Gastrocnemius medialis (tissue), 4 donors: ENCODE data around the gene C18orf32. TPM values are rescaled to one million over a fixed set of nuclear protein-coding genes. Genes with fewer than 3 reads are reported as not detected.

Experiments used
- ATAC-seq, 2 donors: fragments of 150-250 bp; one replicate each; pipeline ENCODE4 v1.9.1; 2016
- DNase-seq, 2 donors: peaks; one replicate each; pipeline ENCODE4 v3.0.0-alpha.2; 2019
- H3K27ac ChIP-seq, 4 donors: fragments of 200-600 bp; sonication (generic); 1 replicate in 1 of 4; 2 replicates in 3 of 4; pipeline ENCODE4 v1.5.1; 2016 to 2018; ENCODE audit warnings: mild to moderate bottlenecking in 2 of 4, moderate library complexity in 1 of 4
- H3K27me3 ChIP-seq, 3 donors: fragments of 200-600 bp; sonication (generic) in 2 of 3; 1 replicate in 1 of 3; 2 replicates in 2 of 3; pipeline versions ENCODE4 v1.5.1 to v1.6.0; 2016 to 2019; ENCODE audit warnings: mild to moderate bottlenecking in 1 of 3, moderate library complexity in 1 of 3
- H3K36me3 ChIP-seq, 2 donors: fragments of 200-600 bp; sonication (generic) in 1 of 2; one replicate each; pipeline ENCODE4 v1.5.1; 2017 to 2018
- H3K4me1 ChIP-seq, 2 donors: fragments of 200-600 bp; sonication (generic) in 1 of 2; one replicate each; pipeline ENCODE4 v1.5.1; 2016 to 2017; ENCODE audit warnings: mild to moderate bottlenecking in 2 of 2
- H3K4me3 ChIP-seq, 4 donors: fragments of 200-600 bp; sonication (generic) in 3 of 4; 1 replicate in 1 of 4; 2 replicates in 3 of 4; pipeline ENCODE4 v1.5.1; 2016 to 2019; ENCODE audit warnings: mild to moderate bottlenecking in 2 of 4
- H3K9me3 ChIP-seq, 3 donors: fragments of 200-600 bp; sonication (generic) in 2 of 3; 1 replicate in 1 of 3; 2 replicates in 2 of 3; pipeline ENCODE4 v1.5.1; 2016 to 2019
- CTCF ChIP-seq, 5 experiments: fragments of 450-650 bp in 3 of 5; fragments of 200-600 bp in 2 of 5; sonication (generic) in 2 of 5; IDR thresholded peaks in 4 of 5; conservative IDR thresholded peaks in 1 of 5; 1 replicate in 4 of 5; 2 replicates in 1 of 5; pipeline ENCODE4 v1.5.1; 2016 to 2019; ENCODE audit warnings: antibody characterized with exemption in 5 of 5, mild to moderate bottlenecking in 3 of 5, moderate library complexity in 3 of 5
- POLR2A ChIP-seq, 2 donors: fragments of 450-650 bp; IDR thresholded peaks; one replicate each; pipeline ENCODE4 v1.6.1; 2017; ENCODE audit warnings: antibody characterized with exemption in 2 of 2, mild to moderate bottlenecking in 2 of 2, moderate library complexity in 2 of 2
- in situ Hi-C, 4 donors: fragments of 200-750 bp; cut with MboI; loops; one replicate each; pipeline versions ENCODE4 v1.15.0 to v1.8.0; 2017; ENCODE audit warnings: low sequenced_read_pairs in 4 of 4
- intact Hi-C: fragments of 100-400 bp; cut with DNase I; formaldehyde crosslinking; loops from one replicate; pipeline ENCODE4 v1.15.1; 2023; ENCODE audit warnings: low total_unique reads
- microRNA counts, 2 donors: library from miRNA; unstranded; fragments of <30 nt; microRNA quantifications; one replicate each; lab custom pipeline; 2016
- total RNA-seq, 4 donors: library from RNA; depleted of rRNA; stranded (reverse); fragments of >200 nt; gene quantifications; one replicate each; pipeline versions ENCODE4 v1.1.0 to v1.2.3, GENCODE V29; 2016

The C18orf32 gene
- total RNA-seq, 4 donors from 2014 or later = 14.0 to 28.2 (median 19.6) TPM

DNA sequence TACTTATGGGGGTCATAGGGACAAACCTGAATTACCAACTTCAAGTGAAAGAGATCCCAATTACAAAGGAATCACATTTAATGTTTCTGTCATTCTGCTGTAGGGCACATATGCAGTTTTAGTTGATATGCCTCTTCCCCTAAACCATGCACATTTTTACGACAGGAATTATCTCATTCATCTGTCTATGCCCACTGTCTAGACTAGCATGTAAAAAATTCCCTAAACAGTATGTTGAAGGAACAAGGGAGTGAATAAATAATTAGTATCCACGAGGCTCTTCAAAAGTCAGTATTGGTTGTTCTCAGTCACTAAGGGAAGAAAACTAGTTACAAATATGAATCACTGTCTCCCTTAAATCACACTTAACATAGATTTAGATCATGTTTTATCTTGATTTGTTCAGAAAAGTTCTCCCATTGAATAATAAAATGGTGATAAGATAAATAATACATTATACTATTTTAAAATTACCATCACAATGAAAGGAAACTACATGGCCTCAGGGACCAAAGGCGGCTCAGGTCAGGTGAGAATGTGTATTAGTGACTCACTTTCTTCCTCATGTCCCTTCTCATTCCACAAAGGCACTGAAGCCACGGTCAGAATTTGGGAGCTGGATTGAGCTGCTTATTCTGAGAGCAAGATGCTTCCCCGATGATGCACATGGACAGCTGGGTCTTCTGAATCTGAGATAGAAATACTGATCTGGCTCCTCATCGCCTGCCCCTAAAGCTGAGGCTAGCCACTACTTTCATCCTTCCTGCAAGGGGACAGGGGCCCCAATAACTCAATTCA, 55.7 kb downstream of the C18orf32 start:
- Histone ChIP-seq H3K27ac (no peak overlapping the region), H3K4me1 (peaks cover 16 to 17% of the 10 kb centered on the region in 2 donors), H3K4me3 (no peak overlapping the region), H3K36me3 (peaks cover 0 to 11% of the 10 kb centered on the region in 2 donors), H3K27me3 (no peaks in the 10 kb centered on the region), H3K9me3 (no peaks in the 10 kb centered on the region)
- DNase-seq (no peak), ATAC-seq (no peak)
- intact Hi-C loops (no loop called here), in situ Hi-C loops (loop anchor here in 3 of 4 donors (25.0 kb wide), 1 partner anchor 744 kb away; no protein-coding TSS in a partner anchor)
- TF ChIP-seq POLR2A (IDR thresholded peaks at IDR 0.05) = no peak
- TF ChIP-seq CTCF (IDR thresholded peaks at IDR 0.05 in 4 of 5, conservative IDR thresholded peaks at IDR 0.05 in 1 of 5) = no peak

MicroRNAs within 50 kb of the gene (microRNA counts, 767-probe panel; counts per million panel counts)
- 356 to 448 counts per million in 2 donors for microRNA hsa-miR-1539 (lab: Ali Mortazavi, UCI)

Other genes with a start within 250 kb of the C18orf32 start
- gene DYM, start 26.6 kb downstream of the C18orf32 start, total RNA-seq = 100 to 1,000 TPM in 1 of 4 donors, 10 to 100 TPM in 3; 60.4 to 124 (median 81.2) TPM
- 100 to 1,000 TPM; 695 to 950 (median 770) TPM for gene RPL17, start 5.2 kb upstream of the C18orf32 start, total RNA-seq
- 1 to 10 TPM in 2 of 4 donors, under 1 TPM in 2; 0.24 to 6.4 (median 1.9) TPM for gene LIPG, start 74.8 kb upstream of the C18orf32 start, total RNA-seq